Cerebellar nuclear complex (tissue), 1 donor: ENCODE results near the gene SERPING1.
"Not testable (repeated sequence)": the region's sequence is repeated elsewhere in the genome, so short reads cannot be mapped to it uniquely, and the experiment has no call there.

Experiments used
- DNase-seq, 2 experiments: peaks; one replicate each; lab custom pipeline; 2025; lab: John Stamatoyannopoulos, UW

SERPING1 gene

GRCh38 chr11:57638005-57638781 lies 40.7 kb downstream of the SERPING1 start:
- DNase-seq, result peak; percentile 46 to 63

- no peak for DNase-seq
These were observed 41.4 kb downstream of the SERPING1 start for GRCh38 chr11:57638811-57639320.

DNA sequence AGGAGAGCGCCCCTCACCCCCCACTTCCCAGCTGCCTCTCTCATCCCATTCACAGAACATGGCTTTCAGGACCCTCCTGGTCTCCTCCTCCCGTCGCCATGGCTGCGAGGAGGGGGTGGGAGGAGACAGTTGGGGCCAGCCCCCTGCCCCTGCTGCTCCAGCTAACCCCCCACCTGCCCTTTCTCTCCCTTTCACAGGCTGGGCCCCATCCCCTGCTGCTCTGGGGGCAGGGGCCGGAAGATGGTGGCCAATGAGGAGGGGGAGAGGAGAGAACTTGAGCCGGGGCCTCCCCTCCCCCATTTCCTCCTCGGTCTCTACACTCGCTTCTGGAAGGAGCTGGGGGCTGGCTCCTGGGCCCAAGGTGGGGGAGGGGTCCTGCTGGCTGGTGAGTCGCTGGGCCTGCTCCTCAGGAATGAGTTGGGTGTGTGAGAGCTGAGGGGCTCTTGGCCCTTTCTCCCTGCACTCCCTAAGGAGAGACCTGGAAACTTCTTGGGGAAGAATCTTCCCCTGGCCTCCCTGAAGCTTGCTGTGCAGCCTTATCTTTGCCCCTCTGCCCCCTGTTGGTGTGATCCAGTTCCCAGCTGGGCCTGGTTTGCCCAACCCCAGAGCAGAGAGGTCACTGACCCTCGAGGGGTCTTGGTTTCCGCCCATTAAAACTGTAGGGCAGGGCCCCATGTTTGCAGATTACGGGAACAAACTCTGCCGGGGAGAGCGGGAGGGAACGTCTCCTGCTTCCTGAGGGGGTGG lies 42.0 kb downstream of the SERPING1 start:
- no peak for DNase-seq

DNA sequence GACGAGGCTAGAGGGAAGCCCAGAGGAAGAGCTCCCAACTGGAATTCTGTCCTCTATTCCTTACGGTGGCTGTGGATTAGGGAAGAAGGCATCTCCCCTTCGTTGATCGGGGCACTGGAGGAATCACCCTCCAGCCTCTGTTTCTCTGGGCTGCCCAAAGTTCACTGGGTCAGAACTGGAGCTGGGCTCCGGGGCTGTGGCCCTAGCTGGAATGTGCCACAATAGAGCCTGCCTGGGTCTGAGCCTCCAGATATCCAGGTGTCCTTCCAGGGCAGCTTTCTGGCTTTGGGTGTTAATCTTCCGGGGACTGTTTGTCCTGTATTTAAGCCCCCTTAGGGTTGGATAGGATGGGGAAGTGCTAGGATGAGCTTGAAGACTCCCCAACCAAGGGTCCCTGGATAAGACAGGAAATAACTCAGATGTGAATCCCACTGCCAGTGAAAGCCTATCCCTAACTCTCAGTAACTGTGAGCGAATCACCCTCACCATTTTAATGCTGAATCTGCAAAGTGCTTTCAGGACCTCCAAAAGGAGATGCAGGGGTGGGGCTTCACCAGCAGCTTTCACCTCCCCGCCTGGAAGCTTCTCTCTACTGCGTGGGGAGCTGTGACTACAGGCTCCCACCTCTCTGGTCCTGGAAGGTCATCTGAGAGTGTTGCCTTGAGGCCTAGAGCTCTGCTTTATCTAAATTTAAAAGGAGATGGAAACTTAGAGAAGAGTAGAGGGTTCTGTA lies 42.7 kb downstream of the SERPING1 start:
- no peak for DNase-seq

- no peak for DNase-seq
These were observed 43.7 kb downstream of the SERPING1 start for GRCh38 chr11:57641011-57641807.

DNA sequence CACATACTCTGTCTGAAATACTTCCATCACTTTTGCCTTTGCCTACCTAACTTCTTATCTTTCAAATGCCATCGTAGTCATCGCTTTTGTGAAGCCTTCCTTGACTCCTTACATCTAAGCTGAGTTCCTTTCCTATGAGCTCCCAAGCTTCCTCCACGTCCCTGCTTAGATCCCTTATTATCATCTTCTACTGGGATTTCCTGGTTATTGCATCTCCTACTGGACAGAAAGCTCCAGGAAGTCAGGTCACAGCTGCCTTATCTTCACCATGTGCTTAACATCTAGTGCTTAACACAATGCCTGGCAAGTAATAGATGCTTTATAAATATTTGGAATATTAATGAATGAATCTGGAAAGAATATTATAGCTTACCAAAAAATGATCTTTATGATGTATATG lies 46.3 kb downstream of the SERPING1 start:
- DNase-seq, result no peak

DNA sequence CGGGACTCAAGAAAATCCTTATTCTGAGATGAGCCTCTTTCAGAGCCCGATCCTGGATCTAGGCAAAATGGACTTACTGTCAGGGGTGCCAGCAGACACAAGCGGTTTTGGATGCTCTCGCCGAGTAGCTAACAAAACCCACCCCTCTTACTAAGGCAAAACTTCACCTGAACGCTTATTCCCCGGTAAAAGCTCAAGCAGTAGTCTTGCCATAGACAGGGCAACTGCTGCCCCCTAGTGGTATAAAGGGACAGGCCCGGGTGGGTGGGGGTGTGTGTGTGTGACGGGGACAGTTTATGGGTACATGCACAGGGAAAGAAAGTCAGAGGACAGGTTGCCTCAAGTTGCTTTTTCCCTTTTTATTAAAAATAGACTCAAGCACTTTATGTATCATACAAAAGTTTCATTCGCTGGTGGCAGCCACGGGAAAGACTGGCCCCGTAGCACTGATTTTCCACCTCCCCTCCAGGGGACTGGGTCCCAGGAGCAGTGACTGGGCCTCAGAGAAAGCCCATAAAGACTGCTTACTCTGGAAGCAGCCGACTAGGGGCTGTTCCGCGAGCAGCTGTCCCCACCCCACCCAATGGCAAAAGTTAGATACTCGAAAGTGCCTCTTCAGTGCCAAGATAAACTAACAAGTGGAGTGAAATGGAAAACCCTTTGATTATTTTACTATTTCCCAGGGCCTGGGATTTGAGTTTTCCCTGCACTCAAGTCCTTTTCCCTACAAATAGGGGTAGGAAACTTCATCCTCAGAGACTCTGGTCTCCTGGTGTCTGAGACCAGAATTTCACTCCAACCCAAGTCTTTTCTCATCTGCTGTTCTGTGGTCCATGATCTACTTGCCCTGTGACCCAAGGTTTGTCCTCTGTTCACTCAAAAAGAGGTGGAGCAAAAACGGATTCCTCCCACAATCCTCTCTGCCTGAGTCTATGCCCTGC lies 47.5 kb downstream of the SERPING1 start:
- DNase-seq, result peak in 1 of 2 experiments; percentile 42

- no peak for DNase-seq
These were observed 48.2 kb downstream of the SERPING1 start for GRCh38 chr11:57645689-57646085.

DNA sequence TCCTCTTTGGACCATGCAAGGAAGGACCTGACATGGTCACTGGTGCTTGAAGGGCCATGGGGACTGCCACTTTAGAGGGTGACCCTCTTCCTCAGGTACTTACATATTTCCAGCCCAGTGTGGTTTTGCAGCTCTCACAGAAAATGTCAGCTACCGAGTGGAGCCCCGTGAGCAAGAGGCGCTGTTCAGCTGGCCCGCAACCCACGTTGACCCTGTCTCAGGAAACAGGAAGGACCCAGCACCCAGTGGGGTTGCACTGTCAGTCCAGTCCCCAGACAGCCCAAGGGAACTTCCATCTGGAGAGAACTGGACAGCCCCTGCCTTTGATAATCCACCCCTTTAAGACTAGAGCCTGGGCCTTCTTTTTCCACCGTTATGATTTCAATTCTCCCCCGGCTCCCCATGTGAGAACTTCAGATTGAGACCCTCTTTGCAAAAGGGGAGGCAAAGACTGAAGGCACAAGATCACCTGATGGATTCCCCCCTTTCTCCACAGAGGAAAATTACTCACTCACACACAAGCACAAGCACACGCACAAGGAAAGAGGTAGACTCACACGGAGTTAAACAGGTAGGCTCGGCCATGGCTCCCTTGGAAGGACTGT lies 48.8 kb downstream of the SERPING1 start:
- no peak for DNase-seq

DNA sequence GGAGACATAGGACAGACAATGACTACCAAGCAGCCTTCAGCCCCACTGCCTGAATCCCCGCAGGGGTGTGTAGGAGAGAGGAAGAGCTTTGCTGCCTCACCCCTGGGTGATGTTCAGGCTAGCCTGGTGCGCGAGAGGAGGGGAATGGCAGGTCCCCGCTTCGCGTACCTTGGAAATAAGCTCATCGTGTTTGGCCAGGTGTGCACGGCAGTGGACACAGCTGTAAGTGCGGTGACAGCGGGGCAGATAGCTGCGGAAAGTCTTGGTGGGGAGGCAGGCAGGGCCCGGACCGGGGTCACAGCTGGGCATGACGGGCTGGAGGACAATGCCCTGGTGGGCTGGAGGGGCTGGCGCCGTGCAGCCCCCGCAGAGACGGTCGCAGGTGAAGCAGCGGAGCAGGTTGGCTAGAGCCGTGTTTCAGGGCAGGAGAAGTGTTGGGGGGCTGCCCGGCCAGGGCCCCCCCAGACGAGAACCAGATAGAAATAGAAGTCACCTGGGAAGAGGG lies 49.4 kb downstream of the SERPING1 start:
- DNase-seq, result no peak

DNA sequence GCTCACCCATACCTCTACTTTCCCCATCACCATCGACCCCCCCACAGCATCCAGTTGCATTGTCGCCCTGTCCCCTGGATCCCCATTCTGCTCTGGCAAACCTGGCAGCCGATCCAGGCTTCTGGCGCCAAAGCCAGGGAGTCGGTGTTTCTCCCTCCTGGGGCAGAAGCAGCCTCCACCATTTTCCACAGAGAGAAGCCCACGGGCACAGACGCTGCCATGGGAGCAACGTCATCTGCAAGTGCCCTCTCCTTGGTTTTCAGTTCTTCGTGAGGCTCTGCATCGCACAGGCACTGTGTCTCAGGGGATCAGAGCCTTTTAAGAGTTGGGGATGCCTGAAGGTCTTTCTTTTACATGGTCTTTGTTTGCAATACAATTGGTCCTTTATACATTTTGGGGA lies 49.9 kb downstream of the SERPING1 start:
- DNase-seq, result no peak

DNA sequence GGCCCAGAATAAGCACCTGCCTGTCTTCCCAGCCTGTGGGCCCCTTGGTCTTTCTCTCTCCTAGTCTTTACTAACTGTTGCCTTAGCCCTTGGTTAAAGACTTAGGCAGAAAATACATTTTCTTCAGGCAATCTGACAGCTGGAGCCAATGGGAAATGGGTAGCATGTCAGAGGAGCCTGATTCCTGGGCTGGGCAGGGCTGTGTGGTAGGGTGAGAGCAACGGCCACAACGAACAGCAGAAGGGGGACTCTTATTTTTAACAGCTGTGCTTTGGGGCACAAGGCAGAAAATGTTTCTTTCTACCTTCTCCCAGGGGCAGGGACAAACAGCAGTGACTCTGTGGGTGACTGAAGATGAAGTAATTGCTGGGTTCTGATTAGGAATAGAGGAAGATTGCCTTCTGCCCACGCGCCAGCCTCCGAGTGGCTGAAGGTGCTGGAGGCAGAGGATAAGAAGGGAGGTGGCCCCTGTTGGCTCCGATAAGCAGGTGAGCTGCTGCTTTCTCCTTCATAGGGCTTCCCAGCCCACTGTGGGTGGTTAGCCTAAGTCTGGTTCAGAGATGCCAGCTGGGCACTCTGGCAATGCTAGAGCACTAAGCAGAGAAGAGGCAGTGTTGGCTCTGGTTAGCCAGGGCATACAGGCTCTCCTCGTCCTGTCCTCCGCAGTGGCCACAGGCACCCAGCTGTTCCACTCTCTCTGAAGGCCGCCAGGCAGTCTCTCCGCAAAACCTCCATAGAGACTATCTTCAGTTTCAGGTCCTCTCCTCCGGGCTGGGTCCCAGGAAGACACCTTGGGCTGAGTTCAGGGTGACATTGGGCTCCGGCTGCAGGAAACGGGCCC lies 50.7 kb downstream of the SERPING1 start:
- DNase-seq, result no peak

GRCh38 chr11:57648801-57649735 lies 51.6 kb downstream of the SERPING1 start:
- peak in 1 of 2 experiments; percentile 19 for DNase-seq

GRCh38 chr11:57649826-57650738 lies 52.6 kb downstream of the SERPING1 start, which contains the start of gene YPEL4:
Gene YPEL4 (minus strand): TSS chr11:57649912. CDS start chr11:57647107, 2,805 bp downstream.
- peak; percentile 18 to 60 for DNase-seq

DNA sequence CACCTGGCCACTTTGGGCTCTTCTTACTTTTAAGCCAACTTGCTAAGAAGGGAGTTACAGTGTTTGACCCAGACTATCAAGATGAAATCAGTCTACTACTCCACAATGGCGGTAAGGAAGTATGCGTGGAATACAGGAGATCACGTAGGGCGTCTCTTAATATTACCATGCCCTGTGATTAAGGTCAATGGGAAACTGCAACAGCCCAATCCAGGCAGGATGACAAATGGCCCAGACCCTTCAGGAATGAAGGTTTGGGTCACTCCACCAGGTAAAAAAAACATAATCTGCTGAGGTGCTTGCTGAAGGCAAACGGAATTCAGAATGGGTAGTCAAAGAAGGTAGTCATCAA lies 53.2 kb downstream of the SERPING1 start:
- no peak for DNase-seq

GRCh38 chr11:57651408-57651807 lies 53.9 kb downstream of the SERPING1 start:
- DNase-seq, result no peak

DNA sequence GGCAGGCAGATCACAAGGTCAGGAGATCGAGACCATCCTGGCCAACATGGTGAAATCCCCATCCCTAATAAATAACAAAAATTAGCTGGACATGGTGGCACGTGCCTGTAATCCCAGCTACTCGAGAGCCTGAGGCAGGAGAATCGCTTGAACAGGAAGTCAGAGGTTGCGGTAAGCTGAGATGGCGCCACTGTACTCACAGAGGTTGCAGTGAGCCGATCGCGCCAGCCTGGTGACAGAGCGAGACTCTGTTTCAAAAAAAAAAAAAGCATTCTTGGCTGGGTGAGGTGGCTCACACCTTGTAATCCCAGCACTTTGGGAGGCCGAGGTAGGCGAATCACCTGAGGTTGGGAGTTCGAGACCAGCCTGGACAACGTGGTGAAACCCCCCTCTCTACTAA lies 54.7 kb downstream of the SERPING1 start:
- not testable (repeated sequence) for DNase-seq
